K562 (cell line): ENCODE results near the gene SVEP1. TPM values are rescaled to one million over a fixed set of nuclear protein-coding genes. Genes with fewer than 3 reads are reported as not detected.

Experiments
- ATAC-seq: fragments of 200-7000 bp; cut with Tn5 transposase; 3 replicates; pipeline ENCODE4 v1.9.1; 2020; ENCODE audit warnings: moderate library complexity
- BruUV-seq: library from RNA; stranded (reverse); fragments of 400-500 nt; replicated peaks from 2 replicates; lab custom pipeline; 2021; lab: Mats Ljungman, UMichigan
- CTCF ChIA-PET: fragments of 300-600 bp; formaldehyde crosslinking; extraction: SDS; loops from one replicate; lab custom pipeline; 2021; ENCODE audit warnings: low intra/inter-chr PET ratio; lab: Yijun Ruan, JAX
- POLR2A ChIA-PET: fragments of 300-600, 350-650 bp; sonication (Branson Sonifier 250); formaldehyde crosslinking; extraction: SDS; loops from one replicate; lab custom pipeline; 2021; ENCODE audit warnings: antibody characterized with exemption, inconsistent platforms; lab: Yijun Ruan, JAX
- DNase-seq, 4 experiments: peaks; one replicate each; pipeline versions ENCODE4 v3.0.0 to v3.0.0-alpha.2; 2011 to 2018; ENCODE audit warnings: low spot score in 3 of 4, mixed read lengths in 3 of 4; ENCODE audit errors: extremely low read depth in 1 of 4
- FAIRE-seq: peaks from 2 replicates; lab custom pipeline; 2011; peaks lifted over from hg19 to GRCh38; lab: Jason Lieb, UNC
- H2AFZ ChIP-seq: 2 replicates; pipeline ENCODE4 v1.6.0; 2011; ENCODE audit warnings: low read depth, low read length, control low read depth, inconsistent platforms
- H3K27ac ChIP-seq: fragments of 200-600 bp; 3 replicates; pipeline ENCODE4 v1.8.0; 2011; ENCODE audit warnings: low read depth, mild to moderate bottlenecking, control low read depth, inconsistent platforms, low read length, moderate library complexity, mixed read lengths; ENCODE audit errors: extremely low read depth
- H3K27me3 ChIP-seq, 2 experiments: fragments of 300-600 bp in 1 of 2; 2 replicates in 1 of 2; 3 replicates in 1 of 2; pipeline versions ENCODE4 v1.6.0 to v1.8.0; 2011; ENCODE audit warnings: inconsistent platforms in 2 of 2, low read length in 2 of 2, mild to moderate bottlenecking in 1 of 2, mixed read lengths in 1 of 2, moderate library complexity in 1 of 2; ENCODE audit not compliant: control insufficient read depth in 2 of 2, insufficient read depth in 2 of 2
- H3K36me3 ChIP-seq: fragments of 300-600 bp; 3 replicates; pipeline ENCODE4 v1.8.0; 2011; ENCODE audit warnings: mild to moderate bottlenecking, low read length, inconsistent platforms; ENCODE audit not compliant: control insufficient read depth, insufficient read depth
- H3K4me1 ChIP-seq, 2 experiments: fragments of 200-600 bp in 1 of 2; replicated peaks in 1 of 2; 2 replicates in 1 of 2; 3 replicates in 1 of 2; pipeline versions ENCODE4 v1.5.1 to v1.8.0; 2011; ENCODE audit warnings: inconsistent platforms in 2 of 2, low read length in 2 of 2, mild to moderate bottlenecking in 1 of 2, mixed read lengths in 1 of 2, moderate library complexity in 1 of 2; ENCODE audit not compliant: control insufficient read depth in 2 of 2, insufficient read depth in 2 of 2
- H3K4me2 ChIP-seq: 2 replicates; pipeline ENCODE4 v1.6.1; 2011; ENCODE audit warnings: low read length, control low read depth, inconsistent platforms, mixed read lengths; ENCODE audit not compliant: insufficient read depth
- H3K4me3 ChIP-seq: fragments of 200-600 bp; sonication (generic), shearing (Covaris generic); 2 replicates; pipeline ENCODE4 v1.5.1; 2016; ENCODE audit warnings: control low read depth, inconsistent platforms
- H3K79me2 ChIP-seq: fragments of 200-600 bp; 3 replicates; pipeline ENCODE4 v1.8.0; 2011; ENCODE audit warnings: low read length, inconsistent platforms; ENCODE audit not compliant: control insufficient read depth, insufficient read depth
- H3K9ac ChIP-seq, 2 experiments: 2 replicates each; pipeline versions ENCODE4 v1.6.0 to v1.6.1; 2011; ENCODE audit warnings: low read depth in 2 of 2, low read length in 2 of 2, control low read depth in 1 of 2, inconsistent platforms in 1 of 2, mild to moderate bottlenecking in 1 of 2, mixed read lengths in 1 of 2; ENCODE audit not compliant: insufficient read depth in 1 of 2
- H3K9me1 ChIP-seq: one replicate; pipeline ENCODE4 v1.6.0; 2011; ENCODE audit warnings: inconsistent platforms, mild to moderate bottlenecking, low read length, moderate library complexity; ENCODE audit not compliant: control insufficient read depth, insufficient read depth
- H3K9me3 ChIP-seq: replicated peaks from 2 replicates; pipeline ENCODE4 v1.5.1; 2011; ENCODE audit warnings: low read depth, low read length, inconsistent platforms; ENCODE audit not compliant: control insufficient read depth, insufficient read depth
- H4K20me1 ChIP-seq: replicated peaks from 2 replicates; pipeline ENCODE4 v1.6.1; 2011; ENCODE audit warnings: low read length, inconsistent platforms, mixed read lengths; ENCODE audit not compliant: control insufficient read depth, insufficient read depth
- GTF2F1 ChIP-seq: IDR thresholded peaks from 2 replicates; pipeline ENCODE4 v1.6.1; 2011; ENCODE audit warnings: low read depth, low read length, improper control_type of control experiment
- HNRNPH1 ChIP-seq: fragments of 200-400 bp; formaldehyde crosslinking; optimal IDR thresholded peaks from 2 replicates; pipeline ENCODE3; 2017; ENCODE audit warnings: low read depth, mild to moderate bottlenecking, low read length, moderate library complexity
- PRMT5 ChIP-seq: sonication (generic); formaldehyde crosslinking; IDR thresholded peaks from 2 replicates; pipeline ENCODE4 v1.5.0; 2020; ENCODE audit warnings: missing genetic modification reagents
- ZSCAN32 ChIP-seq: fragments of 450-650 bp; formaldehyde crosslinking; IDR thresholded peaks from 2 replicates; pipeline ENCODE4 v1.4.0; 2020; ENCODE audit warnings: mild to moderate bottlenecking, moderate library complexity
- WGBS: fragments of 100-300 bp; shearing (Covaris generic); methylation state at CpG from one replicate; pipeline ENCODE4 v1.1.6; 2016; ENCODE audit warnings: low coverage, mixed read lengths; ENCODE audit not compliant: insufficient coverage; ENCODE audit errors: missing lambda C conversion rate; 5-methylcytosine and 5-hydroxymethylcytosine counted together
- in situ Hi-C: fragments of 300-500 bp; cut with MboI; formaldehyde crosslinking; loops from 4 replicates; pipeline ENCODE4 v1.15.0; 2018; ENCODE audit warnings: inconsistent platforms, mixed read lengths
- intact Hi-C: fragments of 100-400 bp; cut with micrococcal nuclease; formaldehyde crosslinking; loops from 2 replicates; pipeline ENCODE4 v1.14.2; 2022
- polyA plus RNA-seq, 8 experiments: library from polyadenylated mRNA; depleted of rRNA in 4 of 8; stranded (reverse) in 5 of 8; unstranded in 3 of 8; fragments of >200 nt; fragmentation: Nextera tagmentation in 2 of 8; fragmentation: Illumina TruSeq in 1 of 8; extraction: Ambion mirVana in 2 of 8; extraction: Trizol in 1 of 8; gene quantifications; 2 replicates each; pipeline versions ENCODE4 v1.2.1 to v1.2.3, GENCODE V29; 2011 to 2014; ENCODE audit warnings: inconsistent platforms in 1 of 8, missing spikeins in 1 of 8
- total RNA-seq, 7 experiments: library from RNA; depleted of rRNA in 6 of 7; stranded (reverse); fragments of >200 nt in 6 of 7; fragmentation: Illumina TruSeq in 2 of 7; extraction: Trizol in 2 of 7; gene quantifications; 2 replicates each; pipeline versions ENCODE4 v1.2.1 to v1.2.3, GENCODE V29; 2011 to 2021; ENCODE audit warnings: low replicate concordance in 1 of 7
- TF ChIP-seq, protein P1 (sequence below): sonication (generic); formaldehyde crosslinking; IDR thresholded peaks from 2 replicates; pipeline ENCODE4 v1.8.0; 2022; ENCODE audit warnings: mild to moderate bottlenecking, missing genetic modification reagents, borderline replicate concordance
- TF ChIP-seq, protein P2 (sequence below), 2 experiments: fragments of 450-650 bp; formaldehyde crosslinking in 1 of 2; IDR thresholded peaks; 2 replicates each; pipeline versions ENCODE4 v1.4.0 to v1.6.1; 2014 to 2020; ENCODE audit warnings: mild to moderate bottlenecking in 2 of 2, borderline replicate concordance in 1 of 2, low read depth in 1 of 2

Gene SVEP1
- total and polyA plus RNA-seq, 9 of the 15 experiments (the other 6 are each of a cell fraction or from before 2014, with no cell fraction given): 0.20 to 0.84 (median 0.43) TPM

DNA sequence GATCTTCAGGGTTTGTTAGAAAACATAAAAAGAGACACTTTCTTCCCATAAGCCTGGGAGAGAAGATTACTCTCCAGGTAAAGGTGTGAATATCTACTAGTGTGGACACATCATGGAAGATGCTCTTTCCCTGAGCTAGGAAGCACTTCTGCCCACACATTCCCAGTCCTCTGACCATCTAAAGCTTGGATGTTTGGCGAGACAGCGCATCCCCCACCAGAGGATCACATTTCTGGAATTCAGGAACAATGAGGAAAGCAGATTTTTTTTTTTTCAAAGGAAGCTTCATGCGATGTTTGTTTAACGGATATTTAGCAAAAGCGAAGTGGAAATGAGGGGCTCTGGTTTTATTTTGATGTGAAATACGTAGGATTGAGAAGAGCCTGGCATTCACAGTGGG, 6.2 kb downstream of the SVEP1 start (continued):
- TF ChIP-seq GTF2F1: no peak

- Histone ChIP-seq H3K4me2 (no peak overlapping the region), H3K27ac (no peak overlapping the region), H3K36me3 (no peaks in the 10 kb centered on the region), H4K20me1 (no peaks in the 10 kb centered on the region), H3K4me3 (no peak overlapping the region), H3K9me1 (no peaks in the 10 kb centered on the region), H3K9ac (no peak overlapping the region), H3K4me1 (no peaks in the 10 kb centered on the region), H2AFZ (no peak overlapping the region), H3K79me2 (no peaks in the 10 kb centered on the region), H3K27me3 (no peaks in the 10 kb centered on the region), H3K9me3 (no peaks in the 10 kb centered on the region)
- FAIRE-seq (no peak), ATAC-seq (no peak), DNase-seq (no peak)
- TF ChIP-seq PRMT5 (no peak), ZSCAN32 (CRISPR knock-in tag) (no peak), HNRNPH1 (no peak)
- TF ChIP-seq, protein P1, sequence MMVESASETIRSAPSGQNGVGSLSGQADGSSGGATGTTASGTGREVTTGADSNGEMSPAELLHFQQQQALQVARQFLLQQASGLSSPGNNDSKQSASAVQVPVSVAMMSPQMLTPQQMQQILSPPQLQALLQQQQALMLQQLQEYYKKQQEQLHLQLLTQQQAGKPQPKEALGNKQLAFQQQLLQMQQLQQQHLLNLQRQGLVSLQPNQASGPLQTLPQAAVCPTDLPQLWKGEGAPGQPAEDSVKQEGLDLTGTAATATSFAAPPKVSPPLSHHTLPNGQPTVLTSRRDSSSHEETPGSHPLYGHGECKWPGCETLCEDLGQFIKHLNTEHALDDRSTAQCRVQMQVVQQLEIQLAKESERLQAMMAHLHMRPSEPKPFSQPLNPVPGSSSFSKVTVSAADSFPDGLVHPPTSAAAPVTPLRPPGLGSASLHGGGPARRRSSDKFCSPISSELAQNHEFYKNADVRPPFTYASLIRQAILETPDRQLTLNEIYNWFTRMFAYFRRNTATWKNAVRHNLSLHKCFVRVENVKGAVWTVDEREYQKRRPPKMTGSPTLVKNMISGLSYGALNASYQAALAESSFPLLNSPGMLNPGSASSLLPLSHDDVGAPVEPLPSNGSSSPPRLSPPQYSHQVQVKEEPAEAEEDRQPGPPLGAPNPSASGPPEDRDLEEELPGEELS (CRISPR knock-in tag): no peak
- TF ChIP-seq, protein P2, sequence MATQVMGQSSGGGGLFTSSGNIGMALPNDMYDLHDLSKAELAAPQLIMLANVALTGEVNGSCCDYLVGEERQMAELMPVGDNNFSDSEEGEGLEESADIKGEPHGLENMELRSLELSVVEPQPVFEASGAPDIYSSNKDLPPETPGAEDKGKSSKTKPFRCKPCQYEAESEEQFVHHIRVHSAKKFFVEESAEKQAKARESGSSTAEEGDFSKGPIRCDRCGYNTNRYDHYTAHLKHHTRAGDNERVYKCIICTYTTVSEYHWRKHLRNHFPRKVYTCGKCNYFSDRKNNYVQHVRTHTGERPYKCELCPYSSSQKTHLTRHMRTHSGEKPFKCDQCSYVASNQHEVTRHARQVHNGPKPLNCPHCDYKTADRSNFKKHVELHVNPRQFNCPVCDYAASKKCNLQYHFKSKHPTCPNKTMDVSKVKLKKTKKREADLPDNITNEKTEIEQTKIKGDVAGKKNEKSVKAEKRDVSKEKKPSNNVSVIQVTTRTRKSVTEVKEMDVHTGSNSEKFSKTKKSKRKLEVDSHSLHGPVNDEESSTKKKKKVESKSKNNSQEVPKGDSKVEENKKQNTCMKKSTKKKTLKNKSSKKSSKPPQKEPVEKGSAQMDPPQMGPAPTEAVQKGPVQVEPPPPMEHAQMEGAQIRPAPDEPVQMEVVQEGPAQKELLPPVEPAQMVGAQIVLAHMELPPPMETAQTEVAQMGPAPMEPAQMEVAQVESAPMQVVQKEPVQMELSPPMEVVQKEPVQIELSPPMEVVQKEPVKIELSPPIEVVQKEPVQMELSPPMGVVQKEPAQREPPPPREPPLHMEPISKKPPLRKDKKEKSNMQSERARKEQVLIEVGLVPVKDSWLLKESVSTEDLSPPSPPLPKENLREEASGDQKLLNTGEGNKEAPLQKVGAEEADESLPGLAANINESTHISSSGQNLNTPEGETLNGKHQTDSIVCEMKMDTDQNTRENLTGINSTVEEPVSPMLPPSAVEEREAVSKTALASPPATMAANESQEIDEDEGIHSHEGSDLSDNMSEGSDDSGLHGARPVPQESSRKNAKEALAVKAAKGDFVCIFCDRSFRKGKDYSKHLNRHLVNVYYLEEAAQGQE (IDR thresholded peaks at IDR 0.05; ENCODE audit: borderline replicate concordance): no peak
- TF ChIP-seq, protein P2 (CRISPR knock-in tag; IDR thresholded peaks at IDR 0.05; ENCODE audit: low read depth): no peak
- intact Hi-C loops: no loop called here
- ChIA-PET CTCF (no interaction called here), POLR2A (interaction anchor here (0.6 to 1.1 kb wide), 2 partner anchors 315 to 353 kb away, joined by 3 read pairs; no protein-coding TSS in a partner anchor)
- 0% methylated on average over 2 of the region's 2 CpGs for WGBS
- in situ Hi-C loops: no loop called here
- BruUV-seq: no TSS peak
Observed at GRCh38 chr9:110571801-110572483, 7.6 kb downstream of the SVEP1 start.
